ENCODE data around the gene IL32. TPM values are rescaled to one million over a fixed set of nuclear protein-coding genes. Genes with fewer than 3 reads are reported as not detected.
A peak's percentile ranks its signal among the peaks of the same experiment; 100 is the strongest.
"Not testable (repeated sequence)": the region's sequence is repeated elsewhere in the genome, so short reads cannot be mapped to it uniquely, and the experiment has no call there.

Gene IL32
- total RNA-seq, 1 experiment from 2014 or later: not detected

DNA sequence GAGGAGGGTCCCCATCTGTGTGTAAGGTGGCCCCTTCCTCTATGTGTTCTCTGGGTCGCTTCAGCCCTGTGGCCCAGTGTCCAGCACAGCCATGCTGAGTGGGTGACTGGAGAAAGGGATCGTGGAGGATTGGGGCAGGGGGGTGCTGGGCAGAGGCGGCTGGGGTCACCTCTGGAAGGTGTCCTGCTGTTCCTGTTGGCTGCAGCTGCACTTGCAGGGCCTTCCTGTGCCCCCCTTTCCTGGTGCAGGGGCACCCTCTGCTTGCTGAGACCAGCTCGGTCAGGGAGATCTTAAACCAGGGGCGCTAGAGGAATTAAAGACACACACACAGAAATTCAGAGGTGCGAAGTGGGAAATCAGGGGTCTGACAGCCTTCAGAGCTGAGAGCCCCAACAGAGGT lies 11.1 kb downstream of the IL32 start:
- in situ Hi-C loops (cut with HindIII; ENCODE audit: low pct_unique_long_range_greater_than_20kb, low sequenced_read_pairs): no loop called here
- DNase-seq (ENCODE audit: low read depth, low spot score): no peak

DNA sequence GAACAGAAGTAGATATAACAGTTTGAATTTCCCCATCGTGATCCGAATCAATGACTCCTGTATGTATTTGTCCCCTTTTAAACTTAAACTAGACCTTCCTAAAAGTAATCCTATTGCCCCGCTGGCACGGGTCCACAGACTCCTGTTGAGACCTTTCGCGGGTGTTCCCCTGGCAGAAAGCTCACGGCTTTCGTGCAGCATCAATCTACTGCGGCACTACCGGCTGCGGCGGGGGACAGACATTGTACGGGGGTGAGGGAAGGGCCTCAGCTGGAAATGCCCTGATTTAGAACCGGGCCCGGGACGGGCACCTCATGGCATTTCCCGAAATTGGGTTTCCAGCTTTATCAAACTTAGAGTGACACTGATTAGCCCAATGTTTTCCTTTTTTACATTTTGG lies 14.6 kb downstream of the IL32 start:
- DNase-seq (ENCODE audit: low read depth, low spot score): no peak
- in situ Hi-C loops (cut with HindIII; ENCODE audit: low pct_unique_long_range_greater_than_20kb, low sequenced_read_pairs): no loop called here

DNA sequence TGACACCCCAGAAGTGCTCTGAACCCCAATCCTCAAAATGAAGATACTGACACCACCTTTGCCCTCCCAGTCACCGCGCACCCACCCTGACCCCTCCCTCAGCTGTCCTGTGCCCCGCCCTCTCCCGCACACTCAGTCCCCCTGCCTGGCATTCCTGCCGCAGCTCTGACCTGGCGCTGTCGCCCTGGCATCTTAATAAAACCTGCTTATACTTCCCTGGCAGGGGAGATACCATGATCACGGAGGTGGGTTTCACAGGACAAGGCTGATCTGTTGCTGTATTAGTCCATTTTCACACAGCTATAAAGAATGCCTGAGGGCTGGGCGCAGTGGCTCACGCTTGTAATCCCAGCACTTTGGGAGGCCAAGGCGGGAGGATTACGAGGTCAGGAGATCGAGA lies 16.5 kb downstream of the IL32 start:
- DNase-seq (ENCODE audit: low read depth, low spot score); in situ Hi-C loops (cut with HindIII; ENCODE audit: low pct_unique_long_range_greater_than_20kb, low sequenced_read_pairs): not testable (repeated sequence)

DNA sequence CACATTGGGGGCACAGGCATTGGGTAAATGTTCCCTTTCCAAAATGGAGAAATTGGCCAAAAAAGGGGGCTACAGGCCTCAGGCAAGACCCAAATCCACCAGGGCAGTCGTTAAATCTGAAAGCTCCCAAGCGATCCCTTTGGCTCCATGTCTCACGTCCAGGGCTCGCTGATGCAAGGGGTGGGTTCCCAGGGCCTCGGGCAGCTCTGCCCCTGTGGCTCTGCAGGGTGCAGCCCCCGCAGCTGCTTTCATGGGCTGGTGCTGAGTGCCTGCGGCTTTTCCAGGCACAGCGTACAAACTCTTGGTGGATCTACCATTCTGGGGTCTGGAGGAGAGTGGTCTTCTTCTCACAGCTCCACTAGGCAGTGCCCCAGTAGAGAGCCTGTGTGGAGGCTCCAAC lies 18.0 kb downstream of the IL32 start:
- DNase-seq (ENCODE audit: low read depth, low spot score); in situ Hi-C loops (cut with HindIII; ENCODE audit: low pct_unique_long_range_greater_than_20kb, low sequenced_read_pairs): not testable (repeated sequence)

DNA sequence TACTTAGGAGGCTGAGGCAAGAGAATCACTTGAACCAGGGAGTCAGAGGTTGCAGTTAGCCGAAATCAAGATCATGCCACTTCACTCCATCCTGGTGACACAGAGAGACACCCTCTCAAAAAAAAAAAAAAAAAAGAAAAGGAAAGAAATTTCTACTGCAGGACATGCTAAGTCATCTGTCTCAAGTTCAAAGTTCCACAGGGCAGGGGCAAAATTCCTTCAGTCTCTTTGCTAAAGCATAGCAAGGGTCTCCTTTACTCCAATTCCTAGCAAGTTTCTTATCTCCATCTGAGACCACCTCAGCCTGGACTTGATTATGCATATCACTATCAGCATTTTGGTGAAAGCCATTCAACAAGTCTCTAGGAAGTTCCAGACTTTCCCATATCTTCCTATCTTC lies 19.1 kb downstream of the IL32 start:
- in situ Hi-C loops (cut with HindIII; ENCODE audit: low pct_unique_long_range_greater_than_20kb, low sequenced_read_pairs): no loop called here
- DNase-seq (ENCODE audit: low read depth, low spot score): no peak

DNA sequence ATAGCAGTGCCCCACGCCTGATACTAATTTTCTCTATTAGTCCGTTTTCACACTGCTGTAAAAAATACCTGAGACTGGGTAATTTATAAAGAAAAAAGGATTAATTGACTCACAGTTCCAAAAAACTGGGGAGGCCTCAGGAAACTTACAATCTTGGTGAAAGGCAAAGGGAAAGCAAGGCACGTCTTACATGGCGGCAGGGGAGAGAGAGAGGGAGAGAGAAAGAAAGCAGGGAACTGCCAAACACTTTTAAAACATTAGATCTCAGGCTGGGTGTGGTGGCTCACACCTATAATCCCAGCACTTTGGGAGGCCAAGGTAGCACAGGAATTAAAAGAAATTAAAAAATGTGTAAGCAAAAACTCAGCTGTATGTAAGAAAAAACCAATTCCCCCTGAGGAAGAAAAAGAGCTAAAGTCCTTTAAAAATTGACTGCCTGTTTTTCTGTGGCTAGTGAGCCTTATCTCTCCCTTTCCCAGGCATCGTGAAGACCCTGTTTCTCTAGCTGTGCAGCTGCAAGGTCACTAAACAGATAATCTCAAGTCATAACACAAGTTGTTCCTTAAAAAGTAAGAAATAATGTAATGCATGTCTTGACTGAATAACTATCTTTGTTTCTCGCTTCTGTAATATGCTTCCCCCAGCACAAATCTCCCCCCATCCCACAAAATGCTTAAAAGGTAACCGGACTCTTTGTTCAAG lies 19.7 kb downstream of the IL32 start:
- no peak for DNase-seq (ENCODE audit: low read depth, low spot score)
- in situ Hi-C loops (cut with HindIII; ENCODE audit: low pct_unique_long_range_greater_than_20kb, low sequenced_read_pairs): no loop called here

DNA sequence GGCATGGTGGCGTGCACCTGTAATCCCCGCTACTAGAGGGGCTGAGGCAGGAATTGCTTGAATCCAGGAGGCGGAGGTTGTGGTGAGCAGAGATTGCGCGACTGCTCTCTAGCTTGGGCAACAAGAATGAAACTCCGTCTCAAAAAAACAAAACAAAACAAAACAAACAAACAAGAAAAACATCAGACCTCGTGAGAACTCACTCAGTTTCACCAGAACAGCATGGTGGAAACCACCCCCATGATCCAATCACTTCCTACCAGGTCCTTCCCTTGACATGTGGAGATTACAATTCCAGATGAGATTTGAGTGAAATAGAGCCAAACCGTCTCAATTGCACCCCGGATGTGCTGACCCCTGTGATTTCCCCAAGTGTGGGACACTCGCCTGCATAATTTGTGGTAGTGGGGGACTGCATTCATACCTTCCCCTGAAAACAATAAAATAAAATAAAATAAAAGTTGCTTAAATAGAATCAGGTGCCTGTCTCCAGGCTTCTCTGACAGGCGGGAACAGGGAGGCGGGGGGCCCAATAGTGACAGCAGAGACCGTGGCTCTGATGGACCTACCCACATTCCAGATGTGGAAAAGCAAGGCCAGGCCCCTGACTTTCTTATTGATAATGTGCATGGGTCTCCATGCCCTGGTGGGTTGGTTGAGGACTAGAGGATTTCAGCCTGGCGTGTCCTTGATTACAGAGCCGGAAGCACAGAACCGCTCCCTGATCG lies 20.6 kb downstream of the IL32 start:
- no peak for DNase-seq (ENCODE audit: low read depth, low spot score)
- in situ Hi-C loops (cut with HindIII; ENCODE audit: low pct_unique_long_range_greater_than_20kb, low sequenced_read_pairs): no loop called here

DNA sequence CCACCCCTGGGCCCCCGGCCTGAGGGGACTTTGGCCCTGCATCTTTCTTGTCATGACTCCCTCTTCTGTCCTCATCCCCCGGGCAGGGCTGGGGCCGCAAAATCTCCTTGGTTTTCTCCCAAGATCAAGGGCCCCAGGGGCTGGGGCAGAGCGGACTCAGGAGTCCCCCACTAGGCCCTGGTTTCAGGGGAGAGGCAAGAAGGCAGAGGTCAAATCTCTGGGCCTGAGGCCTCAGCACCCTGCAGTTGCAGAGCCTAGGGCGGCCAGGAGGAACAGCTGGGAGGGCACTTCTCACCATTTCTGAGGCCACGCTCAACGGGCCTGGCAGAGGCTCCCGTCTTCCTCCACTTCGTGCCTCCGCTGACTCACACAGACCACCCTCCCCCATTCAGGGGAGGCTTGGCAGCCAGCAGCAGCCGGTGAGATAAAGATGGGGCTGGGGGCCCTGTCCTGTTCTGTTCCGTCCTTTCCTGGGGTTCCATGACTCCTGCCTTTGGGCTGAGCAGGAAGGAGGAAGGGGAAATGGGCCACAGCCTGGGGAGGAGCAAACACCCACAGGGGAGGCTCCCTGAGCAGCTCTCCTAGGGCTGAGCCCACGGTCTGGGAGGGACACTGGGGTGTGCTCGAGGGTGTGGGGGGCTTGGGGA lies 21.3 kb downstream of the IL32 start:
- in situ Hi-C loops (cut with HindIII; ENCODE audit: low pct_unique_long_range_greater_than_20kb, low sequenced_read_pairs): no loop called here
- no peak for DNase-seq (ENCODE audit: low read depth, low spot score)

DNA sequence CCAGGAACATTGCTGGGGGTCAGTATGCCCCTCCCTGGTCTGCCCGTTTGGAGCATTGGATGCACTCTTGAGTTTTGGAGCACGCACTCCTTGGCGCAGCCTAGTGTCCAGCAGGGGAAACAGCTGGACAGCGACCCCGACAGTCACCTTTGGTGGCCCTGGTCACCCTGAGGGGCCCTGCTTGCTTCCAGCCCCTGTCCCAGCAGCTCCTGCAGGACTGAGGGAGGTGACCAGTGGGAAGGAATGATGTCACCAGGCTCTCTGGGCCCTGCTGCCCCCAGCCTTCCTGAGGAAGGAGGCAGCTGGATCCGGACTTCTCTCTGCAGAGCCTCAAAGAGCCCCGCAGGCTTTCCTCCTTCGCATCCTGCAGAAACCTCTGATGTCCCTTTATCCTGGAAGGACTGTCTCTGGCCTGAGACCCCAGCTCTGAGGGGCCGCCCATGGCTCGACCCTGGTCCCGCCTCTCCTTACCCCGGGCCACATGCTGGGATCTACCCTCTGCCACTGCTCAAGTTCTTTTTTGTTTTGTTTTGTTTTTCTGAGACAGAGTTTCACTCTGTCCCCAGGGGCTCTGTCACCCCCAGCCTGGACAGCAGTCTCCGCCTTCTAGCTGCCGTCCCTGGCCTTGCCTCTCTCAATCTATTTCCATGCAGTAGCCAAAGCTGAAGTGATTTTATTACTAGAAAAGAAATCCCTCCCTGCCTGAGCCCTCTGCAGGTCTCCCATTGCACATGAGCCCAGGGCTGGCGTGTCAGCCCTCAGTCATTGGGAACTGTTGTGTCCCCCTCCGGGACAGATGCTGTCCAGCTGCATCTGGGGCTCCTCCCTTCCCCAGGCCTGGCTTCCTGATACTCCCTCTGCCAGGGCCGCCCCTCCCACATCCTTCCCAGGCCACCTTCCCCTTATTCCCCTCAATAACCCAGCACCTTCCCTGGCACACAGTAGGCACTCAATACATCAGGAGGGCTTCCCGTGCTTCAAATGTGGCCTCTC lies 22.1 kb downstream of the IL32 start:
- DNase-seq (ENCODE audit: low read depth, low spot score): no peak
- in situ Hi-C loops (cut with HindIII; ENCODE audit: low pct_unique_long_range_greater_than_20kb, low sequenced_read_pairs): no loop called here

DNA sequence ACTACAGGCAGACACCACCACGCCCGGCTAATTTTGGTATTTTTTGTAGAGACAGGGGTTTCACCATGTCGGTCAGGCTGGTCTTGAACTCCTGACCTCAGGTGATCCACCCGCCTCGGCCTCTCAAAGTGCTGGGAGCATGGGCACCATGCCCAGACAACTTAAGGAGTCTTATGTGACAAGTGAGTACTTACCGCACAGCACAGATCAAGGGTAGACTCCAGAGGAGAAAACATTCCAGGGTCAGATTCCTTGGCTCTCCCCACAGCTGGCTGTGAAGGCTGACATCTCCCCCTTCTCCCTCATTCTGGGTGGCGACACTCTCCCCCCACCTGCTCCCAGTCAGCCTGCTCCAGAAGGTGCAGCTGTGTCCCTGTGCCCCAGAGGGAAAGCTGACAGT lies 23.0 kb downstream of the IL32 start:
- DNase-seq (ENCODE audit: low read depth, low spot score): no peak
- in situ Hi-C loops (cut with HindIII; ENCODE audit: low pct_unique_long_range_greater_than_20kb, low sequenced_read_pairs): no loop called here

DNA sequence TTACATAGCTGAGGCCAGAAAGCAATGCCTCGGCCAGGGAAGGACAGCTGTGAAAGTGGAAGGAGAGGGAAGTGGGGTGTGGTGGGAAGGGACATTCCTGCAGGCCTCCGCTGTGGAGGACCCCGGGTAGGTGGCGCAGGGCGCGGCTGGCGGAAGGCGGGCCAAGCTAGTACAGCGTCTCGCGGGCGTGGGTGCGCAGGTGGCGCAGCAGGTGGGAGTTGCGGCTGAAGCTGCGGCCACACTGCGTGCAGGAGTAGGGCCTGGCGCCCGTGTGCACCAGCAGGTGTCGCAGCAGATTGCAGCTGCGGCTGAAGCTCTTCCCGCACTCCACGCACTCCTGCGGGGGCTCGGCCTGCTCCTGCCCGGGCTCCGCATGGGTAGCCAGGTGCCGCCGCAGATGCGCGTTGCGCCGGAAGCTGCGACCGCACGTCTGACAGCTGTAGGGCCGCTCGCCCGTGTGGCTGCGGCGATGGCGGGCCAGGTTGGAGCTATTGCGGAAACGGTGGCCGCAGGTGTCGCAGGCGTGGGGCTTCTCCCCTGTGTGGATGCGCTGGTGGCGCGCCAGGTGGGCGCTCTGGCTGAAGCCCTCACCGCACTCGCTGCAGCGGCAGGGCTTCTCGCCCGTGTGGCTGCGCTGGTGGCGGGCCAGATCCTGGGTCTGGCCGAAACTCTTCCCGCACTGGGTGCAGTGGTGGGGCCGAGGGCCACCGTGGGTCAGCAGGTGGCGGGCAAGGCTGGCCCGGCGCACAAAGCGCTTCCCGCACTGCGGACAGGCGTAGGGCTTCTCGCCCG lies 23.7 kb downstream of the IL32 start:
- in situ Hi-C loops (cut with HindIII; ENCODE audit: low pct_unique_long_range_greater_than_20kb, low sequenced_read_pairs): no loop called here
- no peak for DNase-seq (ENCODE audit: low read depth, low spot score)

DNA sequence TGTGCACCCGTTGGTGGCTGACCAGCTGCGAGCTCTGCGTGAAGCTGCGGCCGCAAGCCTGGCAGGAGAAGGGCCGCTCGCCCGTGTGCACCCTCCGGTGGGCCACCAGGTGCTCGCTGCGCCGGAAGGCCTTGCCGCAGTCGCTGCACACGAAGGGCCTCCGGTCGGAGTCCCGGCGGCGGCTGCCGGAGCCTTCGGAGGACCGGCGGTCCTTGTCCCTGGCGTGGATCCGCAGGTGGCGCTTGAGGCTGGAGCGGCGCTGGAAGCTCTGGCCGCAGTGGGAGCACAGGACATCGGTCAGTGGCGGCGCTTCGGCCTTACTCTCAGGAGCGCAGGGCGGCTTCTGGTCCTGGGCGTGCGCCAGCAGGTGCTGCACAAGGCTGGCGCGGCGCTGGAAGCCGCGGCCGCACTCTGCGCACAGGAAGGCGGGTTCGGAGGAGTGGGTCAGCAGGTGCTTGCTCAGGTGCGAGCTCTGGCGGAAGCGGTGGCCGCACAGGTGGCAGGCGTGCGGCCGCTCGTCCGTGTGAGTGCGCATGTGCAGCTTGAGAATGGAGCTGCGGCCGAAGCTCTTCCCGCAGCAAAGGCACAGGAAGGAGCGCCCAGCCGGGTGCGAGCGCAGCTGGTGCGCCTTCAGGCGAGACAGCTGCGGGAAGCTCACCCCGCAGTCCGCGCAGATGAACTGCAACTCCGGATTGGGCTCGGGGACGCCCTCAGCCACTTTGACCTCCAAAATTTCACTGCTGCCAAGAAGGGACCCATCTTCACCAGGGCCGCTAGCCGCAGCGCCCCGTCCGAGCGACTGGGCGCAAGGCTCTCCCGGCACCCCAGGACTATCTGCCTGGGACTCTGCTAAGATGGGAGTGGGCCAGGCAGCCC lies 24.5 kb downstream of the IL32 start:
- in situ Hi-C loops (cut with HindIII; ENCODE audit: low pct_unique_long_range_greater_than_20kb, low sequenced_read_pairs): no loop called here
- DNase-seq (ENCODE audit: low read depth, low spot score): no peak

DNA sequence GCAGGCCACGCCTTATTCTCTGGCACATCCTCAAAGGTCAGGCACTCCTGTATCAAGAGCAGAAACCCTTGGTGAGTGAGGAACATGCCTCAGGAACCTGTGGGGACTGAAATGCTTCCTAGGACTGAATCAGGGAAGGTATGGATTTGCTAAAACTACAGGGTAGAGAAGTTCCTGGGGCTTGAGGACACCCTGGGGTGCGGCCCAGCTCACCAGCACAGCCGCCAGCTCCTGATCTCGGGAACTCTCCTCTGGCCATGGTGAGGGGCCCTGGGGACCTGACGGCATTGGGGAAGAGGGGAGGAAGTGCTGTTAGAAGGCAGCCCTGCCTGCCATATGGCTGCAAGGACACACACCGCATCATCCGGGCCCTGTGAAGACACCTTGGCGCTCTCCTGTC lies 26.1 kb downstream of the IL32 start:
- in situ Hi-C loops (cut with HindIII; ENCODE audit: low pct_unique_long_range_greater_than_20kb, low sequenced_read_pairs): no loop called here
- DNase-seq (ENCODE audit: low read depth, low spot score): no peak

DNA sequence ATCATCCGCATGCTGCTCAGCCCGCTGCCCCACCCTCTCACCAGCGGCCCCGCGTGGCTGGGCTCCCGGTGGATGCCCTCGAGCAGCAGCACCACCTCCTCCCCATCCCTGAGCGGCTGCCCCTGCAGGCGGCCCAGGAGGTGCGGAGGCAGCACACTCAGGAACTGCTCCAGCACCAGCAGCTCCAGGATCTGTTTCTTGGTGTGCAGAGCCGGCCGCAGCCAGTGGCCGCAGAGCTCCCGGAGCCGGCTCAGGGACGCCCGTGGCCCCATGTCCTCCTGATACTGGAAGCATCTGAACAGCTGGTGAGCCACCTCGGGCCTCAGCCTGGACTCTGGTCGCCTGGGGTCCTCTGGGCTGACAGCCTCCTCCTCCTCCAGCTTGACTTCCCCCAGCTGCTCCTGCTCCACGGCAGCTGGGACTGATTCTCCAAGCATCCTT lies 27.1 kb downstream of the IL32 start:
- in situ Hi-C loops (cut with HindIII; ENCODE audit: low pct_unique_long_range_greater_than_20kb, low sequenced_read_pairs): no loop called here
- DNase-seq (ENCODE audit: low read depth, low spot score): no peak

DNA sequence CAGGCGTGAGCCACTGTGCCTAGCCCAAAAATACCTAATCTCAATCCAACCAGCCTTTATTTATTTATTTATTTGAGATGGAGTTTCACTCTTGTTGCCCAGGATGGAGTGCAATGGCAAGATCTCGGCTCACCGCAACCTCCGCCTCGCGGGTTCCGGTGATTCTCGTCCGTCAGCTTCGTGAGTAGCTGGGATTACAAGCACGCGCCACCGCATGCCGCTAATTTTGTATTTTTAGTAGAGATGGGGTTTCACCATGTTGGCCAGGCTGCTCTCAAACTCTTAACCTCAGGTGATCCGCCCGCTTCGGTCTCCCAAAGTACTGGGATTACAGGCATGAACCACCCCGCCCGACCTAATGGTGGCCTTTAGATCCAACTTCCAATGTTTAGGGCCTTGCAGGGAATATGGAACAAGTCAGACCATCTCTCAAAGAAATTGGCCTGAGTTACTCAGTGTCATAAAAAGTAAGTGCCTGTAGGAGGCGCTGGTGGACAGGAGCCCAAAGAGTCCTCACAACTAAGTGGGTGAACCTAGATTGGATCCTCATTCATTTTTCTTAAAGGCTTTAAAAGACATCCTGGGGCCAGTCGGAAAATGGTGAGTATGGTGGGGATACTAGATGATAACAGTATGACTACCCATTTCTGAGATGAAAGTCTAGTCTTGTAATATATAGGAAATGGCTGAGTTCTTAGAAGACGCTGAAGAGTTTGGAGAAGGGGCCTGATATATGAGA lies 29.0 kb downstream of the IL32 start:
- in situ Hi-C loops (cut with HindIII; ENCODE audit: low pct_unique_long_range_greater_than_20kb, low sequenced_read_pairs): no loop called here
- peak; percentile 81 for DNase-seq (ENCODE audit: low read depth, low spot score)

DNA sequence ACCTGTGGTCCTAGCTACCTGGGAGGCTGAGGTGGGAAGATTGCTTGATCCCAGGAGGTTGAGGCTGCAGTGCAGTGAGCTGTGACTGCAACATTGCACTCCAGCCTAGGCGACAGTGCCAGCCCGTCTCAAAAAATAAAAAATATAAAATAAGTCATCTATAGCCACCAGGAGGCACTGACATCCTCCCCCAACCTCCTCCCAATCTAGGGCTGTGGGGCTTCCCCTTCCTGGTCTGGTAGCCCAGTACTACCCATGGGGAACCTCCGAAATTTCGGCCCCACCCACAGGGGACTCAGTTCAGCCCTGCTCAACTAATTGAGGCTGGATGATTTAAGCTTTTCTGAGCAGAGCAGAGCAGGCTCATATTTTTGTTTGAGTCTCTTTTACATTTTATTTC lies 30.4 kb downstream of the IL32 start:
- peak; percentile 45 for DNase-seq (ENCODE audit: low read depth, low spot score)
- in situ Hi-C loops (cut with HindIII; ENCODE audit: low pct_unique_long_range_greater_than_20kb, low sequenced_read_pairs): no loop called here
